Motor neuron (in vitro differentiated cells): Measurements from ENCODE around the gene IMMP2L. TPM values are rescaled to one million over a fixed set of nuclear protein-coding genes. Genes with fewer than 3 reads are reported as not detected.

Experiments
- ATAC-seq, 8 experiments: fragments of 200-7000 bp; cut with Tn5 transposase; replicated peaks in 6 of 8; 2 replicates each; pipeline ENCODE4 v1.8.0; 2021; ENCODE audit warnings: mild to moderate bottlenecking in 8 of 8, moderate library complexity in 8 of 8
- H3K27ac ChIP-seq, 2 donors: fragments of 250-450 bp; sonication (Bioruptor Pico); 2 replicates each; pipeline ENCODE4 v1.9.0; 2021; ENCODE audit warnings: antibody characterized with exemption in 2 of 2, mild to moderate bottlenecking in 2 of 2, moderate library complexity in 1 of 2
- H3K4me1 ChIP-seq, 2 donors: fragments of 250-450 bp; sonication (Bioruptor Pico); replicated peaks in 1 of 2; 2 replicates each; pipeline ENCODE4 v1.6.1; 2021; ENCODE audit warnings: antibody characterized with exemption in 2 of 2, mild to moderate bottlenecking in 2 of 2, moderate library complexity in 1 of 2
- H3K4me3 ChIP-seq, 5 donors: fragments of 250-450 bp; sonication (Bioruptor Pico); 2 replicates each; pipeline ENCODE4 v1.9.0; 2021; ENCODE audit warnings: antibody characterized with exemption in 5 of 5, mild to moderate bottlenecking in 5 of 5, moderate library complexity in 4 of 5
- WGBS, 10 experiments: fragments of 450-650 bp; shearing (Covaris generic); methylation state at CpG; one replicate each; pipeline ENCODE4 v1.0.0; 2022; 5-methylcytosine and 5-hydroxymethylcytosine counted together
- in situ Hi-C, 9 experiments: fragments of 400-800 bp; cut with MboI; loops; one replicate each; pipeline ENCODE4 v1.15.0; 2021; ENCODE audit warnings: low sequenced_read_pairs in 9 of 9, low pct_unique_long_range_greater_than_20kb in 2 of 9; ENCODE audit not compliant: unreplicated experiment in 9 of 9
- total RNA-seq, 8 experiments: library from RNA; unstranded; fragments of 300-600 nt; gene quantifications; 2 replicates each; pipeline versions ENCODE4 v1.2.3 to v1.2.4, GENCODE V29; 2022

Gene IMMP2L
- total RNA-seq, 8 experiments from 2014 or later: 9.9 to 78.5 (median 19.3) TPM

- in situ Hi-C loops: no loop called here
- Histone ChIP-seq H3K4me3 (no peak overlapping the region), H3K4me1 (peaks cover 2 to 3% of the 10 kb centered on the region in 2 donors), H3K27ac (no peak overlapping the region)
- no peak for ATAC-seq
These were observed 151.4 kb downstream of the IMMP2L start for GRCh38 chr7:111410899-111411298.

GRCh38 chr7:111409714-111410422 lies 152.4 kb downstream of the IMMP2L start:
- no peak overlapping the region for H3K27ac ChIP-seq
- peak in 2 of 8 experiments; percentile 22 to 38 for ATAC-seq
- in situ Hi-C loops: no loop called here
- H3K4me3 ChIP-seq: no peak overlapping the region
- WGBS, 10 experiments: 67 to 100% (median 88%) methylated on average over 1 of the region's 1 CpG; no CpG with 5 or more reads in 1 of the 10 experiments
- H3K4me1 ChIP-seq: peaks cover 2 to 3% of the 10 kb centered on the region in 2 donors

GRCh38 chr7:111408724-111409123 lies 153.6 kb downstream of the IMMP2L start:
- H3K4me3 ChIP-seq: no peak overlapping the region
- H3K4me1 ChIP-seq: peaks cover 0 to 2% of the 10 kb centered on the region in 2 donors
- in situ Hi-C loops: no loop called here
- no peak for ATAC-seq
- no peak overlapping the region for H3K27ac ChIP-seq

GRCh38 chr7:111407258-111407657 lies 155.0 kb downstream of the IMMP2L start:
- Histone ChIP-seq H3K4me1 (peaks cover 0 to 2% of the 10 kb centered on the region in 2 donors), H3K4me3 (no peak overlapping the region), H3K27ac (no peak overlapping the region)
- in situ Hi-C loops: no loop called here
- WGBS, 10 experiments: 80 to 100% (median 100%) methylated on average over 1 of the region's 1 CpG; no CpG with 5 or more reads in 3 of the 10 experiments
- ATAC-seq: no peak

GRCh38 chr7:111405621-111406020 lies 156.7 kb downstream of the IMMP2L start:
- no peak for ATAC-seq
- in situ Hi-C loops: no loop called here
- WGBS, 10 experiments: 50 to 100% (median 100%) methylated on average over 1 of the region's 1 CpG; no CpG with 5 or more reads in 3 of the 10 experiments

GRCh38 chr7:111401516-111401915 lies 160.8 kb downstream of the IMMP2L start:
- no peak overlapping the region for H3K27ac ChIP-seq
- no peak for ATAC-seq
- no peaks in the 10 kb centered on the region for H3K4me1 ChIP-seq
- in situ Hi-C loops: no loop called here
- WGBS, 10 experiments: 33 to 100% (median 73%) methylated on average over 1 to 3 of the region's 3 CpGs
- H3K4me3 ChIP-seq: no peak overlapping the region

More at GRCh38 chr7:111405621-111406020, 156.7 kb downstream of the IMMP2L start:
- Histone ChIP-seq H3K4me1 (peaks cover 0 to 2% of the 10 kb centered on the region in 2 donors), H3K4me3 (no peak overlapping the region), H3K27ac (no peak overlapping the region)

- in situ Hi-C loops: no loop called here
- Histone ChIP-seq H3K4me1 (no peaks in the 10 kb centered on the region), H3K4me3 (no peak overlapping the region), H3K27ac (no peak overlapping the region)
- WGBS, 10 experiments: 71 to 100% (median 89%) methylated on average over 1 to 2 of the region's 2 CpGs; no CpG with 5 or more reads in 2 of the 10 experiments
- no peak for ATAC-seq
These were observed 162.2 kb downstream of the IMMP2L start for GRCh38 chr7:111400088-111400487.

- Histone ChIP-seq H3K27ac (no peak overlapping the region), H3K4me3 (no peak overlapping the region), H3K4me1 (peaks cover 0 to 2% of the 10 kb centered on the region in 2 donors)
- in situ Hi-C loops: no loop called here
- WGBS, 10 experiments: 83 to 100% (median 97%) methylated on average over 1 to 4 of the region's 4 CpGs; no CpG with 5 or more reads in 2 of the 10 experiments
- ATAC-seq: no peak
These were observed 167.4 kb downstream of the IMMP2L start for GRCh38 chr7:111394891-111395290.

- in situ Hi-C loops: no loop called here
- Histone ChIP-seq H3K4me3 (no peak overlapping the region), H3K27ac (no peak overlapping the region), H3K4me1 (peaks cover 0 to 2% of the 10 kb centered on the region in 2 donors)
- 33 to 92% (median 62%) methylated on average over 2 to 3 of the region's 3 CpGs for WGBS, 10 experiments
- ATAC-seq: peak in 4 of 8 experiments; percentile 38 to 60 (median 44)
These were observed 169.1 kb downstream of the IMMP2L start for GRCh38 chr7:111393011-111393754.

- in situ Hi-C loops: no loop called here
- Histone ChIP-seq H3K4me3 (no peak overlapping the region), H3K4me1 (peaks cover 0 to 2% of the 10 kb centered on the region in 2 donors), H3K27ac (no peak overlapping the region)
- WGBS, 10 experiments: 0 to 100% (median 67%) methylated on average over 1 of the region's 1 CpG; no CpG with 5 or more reads in 3 of the 10 experiments
- ATAC-seq: no peak
These were observed 170.0 kb downstream of the IMMP2L start for GRCh38 chr7:111392294-111392693.

GRCh38 chr7:111390000-111390399 lies 172.3 kb downstream of the IMMP2L start:
- in situ Hi-C loops: no loop called here
- WGBS, 10 experiments: 67 to 100% (median 100%) methylated on average over 1 to 2 of the region's 4 CpGs; no CpG with 5 or more reads in 5 of the 10 experiments
- Histone ChIP-seq H3K27ac (no peak overlapping the region), H3K4me3 (no peak overlapping the region), H3K4me1 (peaks cover 0 to 2% of the 10 kb centered on the region in 2 donors)
- ATAC-seq: no peak

GRCh38 chr7:111388912-111389311 lies 173.4 kb downstream of the IMMP2L start:
- no peak overlapping the region for H3K4me3 ChIP-seq
- no peak for ATAC-seq
- H3K4me1 ChIP-seq: peaks cover 0 to 2% of the 10 kb centered on the region in 2 donors
- in situ Hi-C loops: no loop called here
- no peak overlapping the region for H3K27ac ChIP-seq
- WGBS, 10 experiments: 80 to 100% (median 100%) methylated on average over 1 to 2 of the region's 2 CpGs

GRCh38 chr7:111388016-111388415 lies 174.3 kb downstream of the IMMP2L start:
- Histone ChIP-seq H3K4me1 (no peaks in the 10 kb centered on the region), H3K4me3 (no peak overlapping the region), H3K27ac (no peak overlapping the region)
- in situ Hi-C loops: no loop called here
- WGBS, 10 experiments: 25 to 100% (median 87%) methylated on average over 1 to 2 of the region's 2 CpGs; no CpG with 5 or more reads in 2 of the 10 experiments
- no peak for ATAC-seq
